GM19463 (cell line): ENCODE measurements around the gene PCP2.

Experiments used
- ATAC-seq: cut with Tn5 transposase; IDR thresholded peaks from one replicate; pipeline ENCODE4 v1.9.1; 2021; ENCODE audit warnings: mild to moderate bottlenecking, moderate library complexity; ENCODE audit not compliant: unreplicated experiment

Gene PCP2

GRCh38 chr19:7620442-7621412 is 12.8 kb downstream of the PCP2 start:
- ATAC-seq: no peak

GRCh38 chr19:7619671-7620441 is 13.7 kb downstream of the PCP2 start:
- no peak for ATAC-seq

- no peak for ATAC-seq
These were observed 14.6 kb downstream of the PCP2 start for GRCh38 chr19:7618771-7619510.

DNA sequence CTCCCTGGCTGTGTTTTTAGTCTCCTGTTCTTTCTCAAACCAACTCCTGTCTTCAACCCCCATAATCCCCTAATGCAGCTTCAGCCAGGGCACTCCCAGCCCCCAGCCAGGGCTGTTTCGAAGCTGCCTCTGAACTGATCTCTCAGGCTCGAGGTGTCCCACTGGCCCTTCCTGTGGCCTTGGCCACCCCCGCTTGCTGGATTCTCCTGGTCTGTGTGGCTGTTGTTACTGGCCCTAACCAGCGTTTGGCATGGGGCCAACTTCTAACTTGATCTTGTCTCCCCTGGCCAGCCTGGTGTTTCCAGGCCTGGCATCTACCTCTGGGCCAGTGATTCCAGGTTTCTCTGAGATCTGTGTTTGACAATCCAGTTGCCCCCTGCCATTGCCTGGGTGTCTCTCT is 15.2 kb downstream of the PCP2 start:
- ATAC-seq: no peak

- no peak for ATAC-seq
These were observed 15.8 kb downstream of the PCP2 start for GRCh38 chr19:7617735-7618134.

- no peak for ATAC-seq
These were observed 16.3 kb downstream of the PCP2 start for GRCh38 chr19:7617172-7617571.

DNA sequence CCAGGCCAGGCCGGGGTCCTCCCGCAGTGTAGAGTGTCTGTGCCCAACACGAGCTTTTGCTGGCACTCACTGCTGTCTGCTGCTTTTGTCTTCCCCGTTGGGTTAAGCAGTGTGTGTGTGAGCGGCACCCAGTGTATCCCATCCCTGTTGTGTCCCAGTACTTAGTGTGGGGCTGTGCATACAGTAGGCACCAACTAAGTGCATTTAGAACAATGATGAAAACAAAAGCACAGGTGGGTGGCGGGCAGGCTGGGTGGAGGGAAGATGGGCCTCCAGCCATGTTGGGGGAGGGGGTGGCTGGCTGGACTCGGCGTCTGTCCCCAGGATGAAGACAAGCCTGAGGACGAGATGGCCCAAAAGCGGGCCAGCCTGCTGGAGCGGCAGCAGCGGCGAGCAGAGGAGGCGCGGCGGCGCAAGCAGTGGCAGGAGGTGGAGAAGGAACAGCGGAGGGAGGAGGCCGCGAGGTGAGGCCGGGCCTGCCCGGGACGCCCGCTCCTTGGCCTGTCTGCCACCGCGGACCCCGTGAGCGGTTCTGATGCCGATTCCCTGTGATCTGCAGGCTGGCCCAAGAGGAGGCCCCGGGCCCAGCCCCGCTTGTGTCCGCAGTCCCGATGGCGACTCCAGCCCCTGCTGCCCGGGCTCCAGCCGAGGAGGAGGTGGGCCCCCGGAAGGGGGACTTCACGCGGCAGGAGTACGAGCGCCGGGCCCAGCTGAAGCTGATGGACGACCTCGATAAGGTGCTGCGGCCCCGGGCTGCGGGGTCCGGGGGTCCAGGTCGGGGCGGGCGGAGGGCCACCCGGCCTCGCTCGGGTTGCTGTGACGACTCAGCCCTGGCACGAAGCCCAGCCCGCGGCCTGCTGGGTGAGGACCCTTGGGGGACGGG is 18.4 kb downstream of the PCP2 start:
- no peak for ATAC-seq

- no peak for ATAC-seq
These were observed 20.9 kb downstream of the PCP2 start for GRCh38 chr19:7612282-7613274.

- no peak for ATAC-seq
These were observed 21.8 kb downstream of the PCP2 start for GRCh38 chr19:7611541-7612279.

GRCh38 chr19:7610491-7611240 is 22.9 kb downstream of the PCP2 start:
- no peak for ATAC-seq

DNA sequence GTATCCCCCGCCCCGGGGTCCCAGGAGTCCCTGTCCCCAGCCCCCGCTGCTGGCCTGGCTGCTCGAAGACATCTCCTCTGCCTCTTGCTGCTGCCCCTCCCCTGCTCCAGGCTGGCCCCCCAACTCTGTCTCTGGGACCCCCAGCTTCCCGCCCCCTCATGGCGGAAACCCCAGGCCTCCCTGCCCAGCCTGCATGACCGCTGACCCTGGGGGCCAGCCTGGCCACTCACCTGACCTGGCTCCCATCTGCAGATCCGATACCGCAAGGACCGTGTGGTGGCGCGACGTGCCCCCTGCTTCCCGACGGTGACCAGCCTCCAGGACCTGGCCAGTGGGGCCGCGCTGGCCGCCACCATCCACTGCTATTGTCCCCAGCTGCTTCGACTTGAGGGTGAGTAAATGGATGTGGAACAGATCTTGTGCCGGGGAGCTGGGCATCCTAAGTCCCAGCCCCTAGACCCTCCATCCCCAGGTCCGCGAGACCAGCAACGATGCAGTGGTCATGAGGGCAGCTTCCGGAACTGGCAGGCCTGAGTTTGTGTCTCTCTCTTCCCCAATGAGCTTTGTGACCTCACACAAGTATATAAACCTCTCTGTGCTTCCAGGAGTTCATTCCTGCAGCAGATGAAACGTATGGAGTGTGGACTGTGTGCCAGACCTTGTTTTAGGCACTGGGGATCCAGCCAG is 25.5 kb downstream of the PCP2 start:
- no peak for ATAC-seq

- ATAC-seq: no peak
These were observed 26.2 kb downstream of the PCP2 start for GRCh38 chr19:7607212-7607873.

- no peak for ATAC-seq
These were observed 27.2 kb downstream of the PCP2 start for GRCh38 chr19:7606289-7606688.

DNA sequence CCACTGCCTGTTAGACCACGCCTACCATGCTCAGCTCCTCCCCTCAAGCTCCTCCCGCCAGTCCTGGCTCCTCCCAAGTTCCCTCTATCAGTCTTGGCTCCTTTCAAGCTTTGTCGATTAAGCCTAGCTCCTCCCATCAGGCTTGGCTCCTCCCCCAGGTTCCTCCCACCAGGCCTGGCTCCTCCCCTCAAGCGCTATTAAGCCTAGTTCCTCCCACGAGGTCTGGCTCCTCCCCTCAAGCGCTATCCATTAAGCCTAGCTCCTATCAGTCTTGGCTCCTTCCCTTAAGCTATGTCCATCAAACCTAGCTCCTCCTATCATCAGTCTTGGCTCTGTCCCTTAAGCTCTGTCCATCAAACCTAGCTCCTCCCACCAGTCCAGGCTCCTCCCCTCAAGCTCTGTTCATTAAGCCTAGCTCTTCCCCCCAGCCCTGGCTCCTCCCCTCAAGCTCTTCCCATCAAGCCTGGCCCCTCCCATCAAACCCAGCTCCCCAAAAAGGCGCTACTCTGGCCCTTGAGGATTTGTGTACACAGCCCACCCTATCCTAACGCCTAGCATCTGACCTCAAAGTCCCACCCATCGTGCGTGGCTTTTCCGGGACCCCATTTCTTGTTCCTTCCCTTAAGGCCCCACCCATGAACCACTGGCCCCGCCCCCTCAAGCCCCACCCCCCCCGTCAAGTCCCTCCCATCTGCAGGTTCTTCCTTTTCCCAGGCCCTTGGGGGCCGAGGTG is 27.9 kb downstream of the PCP2 start:
- no peak for ATAC-seq

GRCh38 chr19:7603919-7604318 is 29.6 kb downstream of the PCP2 start:
- ATAC-seq: no peak

- no peak for ATAC-seq
These were observed 30.5 kb downstream of the PCP2 start for GRCh38 chr19:7602935-7603497.
